ENCODE results near the gene PLPP4.

GRCh38 chr10:120575411-120575810 is 118.4 kb downstream of the PLPP4 start:
- no peak for TF ChIP-seq CTCF (IDR thresholded peaks at IDR 0.05)
- TF ChIP-seq POLR2A (IDR thresholded peaks at IDR 0.05): no peak
